HEK293 (cell line): ENCODE measurements around the gene GSG1L2.

ENCODE experiments used
- CTCF ChIA-PET: fragments of 350-600 bp; formaldehyde crosslinking; extraction: SDS; loops from one replicate; lab custom pipeline; 2021; ENCODE audit warnings: antibody characterized with exemption; lab: Yijun Ruan, JAX
- POLR2A ChIA-PET: fragments of 300-600 bp; formaldehyde crosslinking; extraction: SDS; loops from one replicate; lab custom pipeline; 2020; ENCODE audit warnings: antibody characterized with exemption, inconsistent platforms; lab: Yijun Ruan, JAX
- H3K27ac ChIP-seq: fragments of 200-500 bp; sonication (Bioruptor generic); 2 replicates; pipeline ENCODE4 v1.5.1; 2014; ENCODE audit warnings: low read depth, low read length, control low read depth, inconsistent platforms; ENCODE audit errors: extremely low read depth
- H3K36me3 ChIP-seq, 2 experiments: fragments of 200-500 bp in 1 of 2; sonication (Bioruptor generic) in 1 of 2; 1 replicate in 1 of 2; 2 replicates in 1 of 2; pipeline ENCODE4 v1.5.1; 2014 to 2017; ENCODE audit warnings: inconsistent platforms in 2 of 2, low read length in 2 of 2; ENCODE audit not compliant: control insufficient read depth in 2 of 2, insufficient read depth in 1 of 2
- H3K4me1 ChIP-seq: fragments of 200-500 bp; sonication (Bioruptor generic); 2 replicates; pipeline ENCODE4 v1.5.1; 2014; ENCODE audit warnings: mild to moderate bottlenecking, low read length, inconsistent platforms; ENCODE audit not compliant: control insufficient read depth, insufficient read depth
- H3K4me3 ChIP-seq: 2 replicates; pipeline ENCODE4 v1.5.1; 2011; ENCODE audit warnings: low read depth, mild to moderate bottlenecking, control low read depth, low read length, moderate library complexity
- H3K9me3 ChIP-seq: fragments of 200-500 bp; sonication (Bioruptor generic); 2 replicates; pipeline ENCODE4 v1.5.1; 2014; ENCODE audit warnings: low read depth, low read length, inconsistent platforms; ENCODE audit not compliant: control insufficient read depth, insufficient read depth
- BCL11A ChIP-seq: fragments of 450-650 bp; formaldehyde crosslinking; IDR thresholded peaks from 2 replicates; pipeline ENCODE4 v1.5.1; 2016; ENCODE audit warnings: low read depth, missing biosample characterization, missing genetic modification characterization
- GLI2 ChIP-seq: fragments of 450-650 bp; formaldehyde crosslinking; IDR thresholded peaks from 2 replicates; pipeline ENCODE4; 2017; ENCODE audit warnings: missing biosample characterization, missing genetic modification characterization, low read depth, borderline replicate concordance
- GLI4 ChIP-seq: fragments of 450-650 bp; formaldehyde crosslinking; IDR thresholded peaks from 2 replicates; pipeline ENCODE4 v1.5.1; 2016; ENCODE audit warnings: missing biosample characterization, missing genetic modification characterization
- KLF7 ChIP-seq: fragments of 450-650 bp; formaldehyde crosslinking; IDR thresholded peaks from 2 replicates; pipeline ENCODE4 v1.5.1; 2016; ENCODE audit warnings: missing biosample characterization, missing genetic modification characterization, borderline replicate concordance
- MEIS1 ChIP-seq: sonication (generic); formaldehyde crosslinking; IDR thresholded peaks from 2 replicates; pipeline ENCODE4 v1.8.1; 2022; ENCODE audit warnings: missing genetic modification reagents, mild to moderate bottlenecking, borderline replicate concordance
- MZF1 ChIP-seq: fragments of 450-650 bp; formaldehyde crosslinking; IDR thresholded peaks from 2 replicates; pipeline ENCODE4 v1.5.1; 2017; ENCODE audit warnings: missing biosample characterization, missing genetic modification characterization, borderline replicate concordance
- SCRT1 ChIP-seq: fragments of 450-650 bp; formaldehyde crosslinking; IDR thresholded peaks from 2 replicates; pipeline ENCODE4 v1.5.1; 2016; ENCODE audit warnings: missing biosample characterization, missing genetic modification characterization, borderline replicate concordance
- ZBTB17 ChIP-seq: fragments of 450-650 bp; formaldehyde crosslinking; IDR thresholded peaks from 2 replicates; pipeline ENCODE4 v1.5.1; 2016; ENCODE audit warnings: missing biosample characterization, missing genetic modification characterization
- ZFP37 ChIP-seq: fragments of 450-650 bp; formaldehyde crosslinking; IDR thresholded peaks from 2 replicates; pipeline ENCODE4 v1.5.1; 2016; ENCODE audit warnings: missing biosample characterization, missing genetic modification characterization
- ZNF112 ChIP-seq: fragments of 450-650 bp; formaldehyde crosslinking; IDR thresholded peaks from 2 replicates; pipeline ENCODE4 v1.5.0; 2017; ENCODE audit warnings: missing biosample characterization, missing genetic modification characterization
- ZNF157 ChIP-seq: fragments of 450-650 bp; formaldehyde crosslinking; IDR thresholded peaks from 2 replicates; pipeline ENCODE4 v1.5.1; 2016; ENCODE audit warnings: missing biosample characterization, missing genetic modification characterization
- ZNF324 ChIP-seq: fragments of 450-650 bp; formaldehyde crosslinking; IDR thresholded peaks from 2 replicates; pipeline ENCODE4 v1.5.1; 2016; ENCODE audit warnings: missing biosample characterization, missing genetic modification characterization
- ZNF350 ChIP-seq: fragments of 450-650 bp; formaldehyde crosslinking; IDR thresholded peaks from 2 replicates; pipeline ENCODE4 v1.5.0; 2017; ENCODE audit warnings: missing biosample characterization, mild to moderate bottlenecking, missing genetic modification characterization
- ZNF354C ChIP-seq: fragments of 450-650 bp; formaldehyde crosslinking; IDR thresholded peaks from 2 replicates; pipeline ENCODE4 v1.5.1; 2016; ENCODE audit warnings: missing biosample characterization, missing genetic modification characterization, low read depth, borderline replicate concordance
- ZNF521 ChIP-seq: fragments of 450-650 bp; formaldehyde crosslinking; IDR thresholded peaks from 2 replicates; pipeline ENCODE4 v1.5.1; 2017; ENCODE audit warnings: missing biosample characterization, mild to moderate bottlenecking, missing genetic modification characterization
- ZNF529 ChIP-seq: fragments of 450-650 bp; formaldehyde crosslinking; IDR thresholded peaks from 2 replicates; pipeline ENCODE4 v1.5.1; 2017; ENCODE audit warnings: missing genetic modification characterization, missing biosample characterization; ENCODE audit not compliant: insufficient replicate concordance
- ZNF544 ChIP-seq: fragments of 450-650 bp; formaldehyde crosslinking; IDR thresholded peaks from 2 replicates; pipeline ENCODE4 v1.5.0; 2017; ENCODE audit warnings: missing biosample characterization, missing genetic modification characterization
- ZNF555 ChIP-seq: fragments of 450-650 bp; formaldehyde crosslinking; conservative IDR thresholded peaks from 2 replicates; pipeline ENCODE4 v1.5.1; 2017; ENCODE audit warnings: missing biosample characterization, mild to moderate bottlenecking, missing genetic modification characterization, inconsistent platforms
- ZNF560 ChIP-seq: fragments of 450-650 bp; formaldehyde crosslinking; IDR thresholded peaks from 2 replicates; pipeline ENCODE4 v1.5.1; 2017; ENCODE audit warnings: missing biosample characterization, missing genetic modification characterization, borderline replicate concordance
- ZNF596 ChIP-seq: fragments of 450-650 bp; IDR thresholded peaks from 2 replicates; pipeline ENCODE4 v1.5.0; 2018; ENCODE audit warnings: missing biosample characterization, mild to moderate bottlenecking, missing genetic modification characterization, moderate library complexity
- ZNF660 ChIP-seq: fragments of 450-650 bp; IDR thresholded peaks from 2 replicates; pipeline ENCODE4 v1.5.1; 2018; ENCODE audit warnings: missing biosample characterization, mild to moderate bottlenecking, missing genetic modification characterization
- TF ChIP-seq, protein P1 (sequence below): fragments of 450-650 bp; formaldehyde crosslinking; IDR thresholded peaks from 2 replicates; pipeline ENCODE4 v1.5.1; 2017; ENCODE audit warnings: missing biosample characterization, missing genetic modification characterization
- TF ChIP-seq, protein P2 (sequence below): fragments of 450-650 bp; formaldehyde crosslinking; IDR thresholded peaks from 2 replicates; pipeline ENCODE4 v1.5.1; 2016; ENCODE audit warnings: missing biosample characterization, missing genetic modification characterization, borderline replicate concordance
- TF ChIP-seq, protein P3 (sequence below): fragments of 450-650 bp; formaldehyde crosslinking; IDR thresholded peaks from 2 replicates; pipeline ENCODE4 v1.5.1; 2016; ENCODE audit warnings: missing biosample characterization, missing genetic modification characterization
- TF ChIP-seq, protein P4 (sequence below): fragments of 450-650 bp; formaldehyde crosslinking; IDR thresholded peaks from 2 replicates; pipeline ENCODE4 v1.5.1; 2016; ENCODE audit warnings: missing biosample characterization, missing genetic modification characterization
- TF ChIP-seq, protein P5 (sequence below): fragments of 450-650 bp; formaldehyde crosslinking; IDR thresholded peaks from 2 replicates; pipeline ENCODE4 v1.5.1; 2017; ENCODE audit warnings: missing biosample characterization, missing genetic modification characterization

The GSG1L2 gene

DNA sequence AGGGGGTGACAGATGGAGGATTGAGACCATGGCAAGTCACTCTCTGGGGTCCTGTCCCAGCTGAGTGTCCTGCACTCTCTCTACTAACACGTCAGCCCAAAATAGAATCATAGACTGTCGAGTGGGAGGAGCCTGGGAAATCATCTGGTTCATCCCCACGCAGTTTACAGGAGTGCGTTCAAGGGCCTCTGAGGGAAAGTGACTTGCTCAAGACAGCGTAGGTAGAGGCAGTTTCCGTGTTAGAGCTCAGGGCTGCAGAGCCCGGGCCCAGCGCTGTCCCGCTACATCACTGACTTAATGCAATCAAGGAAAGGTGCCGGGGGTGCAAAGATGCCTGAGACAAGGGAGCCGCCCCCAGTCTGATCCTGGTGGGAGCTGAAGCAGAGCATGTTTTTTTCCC is 10.3 kb downstream of the GSG1L2 start (continued):
- TF ChIP-seq, protein P1, sequence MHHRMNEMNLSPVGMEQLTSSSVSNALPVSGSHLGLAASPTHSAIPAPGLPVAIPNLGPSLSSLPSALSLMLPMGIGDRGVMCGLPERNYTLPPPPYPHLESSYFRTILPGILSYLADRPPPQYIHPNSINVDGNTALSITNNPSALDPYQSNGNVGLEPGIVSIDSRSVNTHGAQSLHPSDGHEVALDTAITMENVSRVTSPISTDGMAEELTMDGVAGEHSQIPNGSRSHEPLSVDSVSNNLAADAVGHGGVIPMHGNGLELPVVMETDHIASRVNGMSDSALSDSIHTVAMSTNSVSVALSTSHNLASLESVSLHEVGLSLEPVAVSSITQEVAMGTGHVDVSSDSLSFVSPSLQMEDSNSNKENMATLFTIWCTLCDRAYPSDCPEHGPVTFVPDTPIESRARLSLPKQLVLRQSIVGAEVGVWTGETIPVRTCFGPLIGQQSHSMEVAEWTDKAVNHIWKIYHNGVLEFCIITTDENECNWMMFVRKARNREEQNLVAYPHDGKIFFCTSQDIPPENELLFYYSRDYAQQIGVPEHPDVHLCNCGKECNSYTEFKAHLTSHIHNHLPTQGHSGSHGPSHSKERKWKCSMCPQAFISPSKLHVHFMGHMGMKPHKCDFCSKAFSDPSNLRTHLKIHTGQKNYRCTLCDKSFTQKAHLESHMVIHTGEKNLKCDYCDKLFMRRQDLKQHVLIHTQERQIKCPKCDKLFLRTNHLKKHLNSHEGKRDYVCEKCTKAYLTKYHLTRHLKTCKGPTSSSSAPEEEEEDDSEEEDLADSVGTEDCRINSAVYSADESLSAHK (tag by site-specific recombination) = no peak
- TF ChIP-seq ZBTB17 (tag by site-specific recombination) (no peak), GLI4 (tag by site-specific recombination) (no peak), ZNF350 (tag by site-specific recombination) (no peak), GLI2 (tag by site-specific recombination) (no peak), SCRT1 (tag by site-specific recombination) (no peak), MZF1 (tag by site-specific recombination) (no peak), KLF7 (tag by site-specific recombination) (no peak)
- TF ChIP-seq, protein P2, sequence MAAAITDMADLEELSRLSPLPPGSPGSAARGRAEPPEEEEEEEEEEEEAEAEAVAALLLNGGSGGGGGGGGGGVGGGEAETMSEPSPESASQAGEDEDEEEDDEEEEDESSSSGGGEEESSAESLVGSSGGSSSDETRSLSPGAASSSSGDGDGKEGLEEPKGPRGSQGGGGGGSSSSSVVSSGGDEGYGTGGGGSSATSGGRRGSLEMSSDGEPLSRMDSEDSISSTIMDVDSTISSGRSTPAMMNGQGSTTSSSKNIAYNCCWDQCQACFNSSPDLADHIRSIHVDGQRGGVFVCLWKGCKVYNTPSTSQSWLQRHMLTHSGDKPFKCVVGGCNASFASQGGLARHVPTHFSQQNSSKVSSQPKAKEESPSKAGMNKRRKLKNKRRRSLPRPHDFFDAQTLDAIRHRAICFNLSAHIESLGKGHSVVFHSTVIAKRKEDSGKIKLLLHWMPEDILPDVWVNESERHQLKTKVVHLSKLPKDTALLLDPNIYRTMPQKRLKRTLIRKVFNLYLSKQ = no peak

- H3K9me3 ChIP-seq = no peaks in the 10 kb centered on the region
- ChIA-PET CTCF (interaction anchor here (1.0 to 2.9 kb wide), 2 partner anchors 9 to 44 kb away, joined by 3 to 6 read pairs; no protein-coding TSS in a partner anchor), POLR2A (no interaction called here)
- no peak for TF ChIP-seq ZNF521
- TF ChIP-seq MEIS1 (CRISPR knock-in tag) = no peak
- TF ChIP-seq ZNF660 = no peak
- no peak for TF ChIP-seq ZNF529 (tag by site-specific recombination)
- no peak for TF ChIP-seq ZNF555 (tag by site-specific recombination)
- TF ChIP-seq, protein P3, sequence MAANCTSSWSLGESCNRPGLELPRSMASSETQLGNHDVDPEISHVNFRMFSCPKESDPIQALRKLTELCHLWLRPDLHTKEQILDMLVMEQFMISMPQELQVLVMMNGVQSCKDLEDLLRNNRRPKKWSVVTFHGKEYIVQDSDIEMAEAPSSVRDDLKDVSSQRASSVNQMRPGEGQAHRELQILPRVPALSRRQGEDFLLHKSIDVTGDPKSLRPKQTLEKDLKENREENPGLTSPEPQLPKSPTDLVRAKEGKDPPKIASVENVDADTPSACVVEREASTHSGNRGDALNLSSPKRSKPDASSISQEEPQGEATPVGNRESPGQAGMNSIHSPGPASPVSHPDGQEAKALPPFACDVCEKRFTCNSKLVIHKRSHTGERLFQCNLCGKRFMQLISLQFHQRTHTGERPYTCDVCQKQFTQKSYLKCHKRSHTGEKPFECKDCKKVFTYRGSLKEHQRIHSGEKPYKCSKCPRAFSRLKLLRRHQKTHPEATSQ (tag by site-specific recombination) = no peak
- TF ChIP-seq ZFP37 (tag by site-specific recombination) = no peak
- no peak for TF ChIP-seq ZNF596 (tag by site-specific recombination)
- TF ChIP-seq, protein P1 (tag by site-specific recombination) = no peak
- TF ChIP-seq ZNF112 (tag by site-specific recombination) = no peak
- no peak for TF ChIP-seq ZNF324 (tag by site-specific recombination)
- no peak for TF ChIP-seq ZNF157 (tag by site-specific recombination)
- TF ChIP-seq BCL11A (tag by site-specific recombination) = no peak
- TF ChIP-seq ZNF560 (tag by site-specific recombination) = no peak
- TF ChIP-seq ZNF544 (tag by site-specific recombination) = no peak
- TF ChIP-seq, protein P4, sequence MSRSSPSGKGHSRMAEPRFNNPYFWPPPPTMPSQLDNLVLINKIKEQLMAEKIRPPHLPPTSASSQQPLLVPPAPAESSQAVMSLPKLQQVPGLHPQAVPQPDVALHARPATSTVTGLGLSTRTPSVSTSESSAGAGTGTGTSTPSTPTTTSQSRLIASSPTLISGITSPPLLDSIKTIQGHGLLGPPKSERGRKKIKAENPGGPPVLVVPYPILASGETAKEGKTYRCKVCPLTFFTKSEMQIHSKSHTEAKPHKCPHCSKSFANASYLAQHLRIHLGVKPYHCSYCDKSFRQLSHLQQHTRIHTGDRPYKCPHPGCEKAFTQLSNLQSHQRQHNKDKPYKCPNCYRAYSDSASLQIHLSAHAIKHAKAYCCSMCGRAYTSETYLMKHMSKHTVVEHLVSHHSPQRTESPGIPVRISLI = no peak
- TF ChIP-seq, protein P5, sequence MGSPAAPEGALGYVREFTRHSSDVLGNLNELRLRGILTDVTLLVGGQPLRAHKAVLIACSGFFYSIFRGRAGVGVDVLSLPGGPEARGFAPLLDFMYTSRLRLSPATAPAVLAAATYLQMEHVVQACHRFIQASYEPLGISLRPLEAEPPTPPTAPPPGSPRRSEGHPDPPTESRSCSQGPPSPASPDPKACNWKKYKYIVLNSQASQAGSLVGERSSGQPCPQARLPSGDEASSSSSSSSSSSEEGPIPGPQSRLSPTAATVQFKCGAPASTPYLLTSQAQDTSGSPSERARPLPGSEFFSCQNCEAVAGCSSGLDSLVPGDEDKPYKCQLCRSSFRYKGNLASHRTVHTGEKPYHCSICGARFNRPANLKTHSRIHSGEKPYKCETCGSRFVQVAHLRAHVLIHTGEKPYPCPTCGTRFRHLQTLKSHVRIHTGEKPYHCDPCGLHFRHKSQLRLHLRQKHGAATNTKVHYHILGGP (tag by site-specific recombination) = no peak
- no peak for TF ChIP-seq ZNF354C
Measured at GRCh38 chr17:9811086-9811485, 10.8 kb downstream of the GSG1L2 start.

More at GRCh38 chr17:9811086-9811485, 10.8 kb downstream of the GSG1L2 start:
- no peaks in the 10 kb centered on the region for H3K36me3 ChIP-seq
- no peak overlapping the region for H3K4me3 ChIP-seq
- no peaks in the 10 kb centered on the region for H3K4me1 ChIP-seq
- H3K27ac ChIP-seq = no peak overlapping the region
